ENCODE results near the gene TMEM154.

Gene TMEM154

GRCh38 chr4:152689615-152690501, 10.1 kb upstream of the TMEM154 start:
- no peak for ATAC-seq (replicated peaks; ENCODE audit: extremely low read depth, poor library complexity, severe bottlenecking)
- Mint-ChIP-seq H3K27me3 (no peaks in the 10 kb centered on the region), H3K9me3 (no peaks in the 10 kb centered on the region), H3K36me3 (ENCODE audit: insufficient read depth) (peaks cover 3% of the 10 kb centered on the region), H3K27ac (ENCODE audit: low read depth) (no peak overlapping the region), H3K4me1 (no peaks in the 10 kb centered on the region), H3K4me3 (no peak overlapping the region)
- no peak for DNase-seq (ENCODE audit: low spot score in 2 of 2)

- ATAC-seq (replicated peaks; ENCODE audit: extremely low read depth, poor library complexity, severe bottlenecking) (no peak), DNase-seq (ENCODE audit: low spot score in 2 of 2) (no peak)
- Mint-ChIP-seq H3K27ac (ENCODE audit: low read depth) (no peak overlapping the region), H3K27me3 (no peaks in the 10 kb centered on the region), H3K4me3 (no peak overlapping the region), H3K4me1 (no peaks in the 10 kb centered on the region), H3K9me3 (no peaks in the 10 kb centered on the region), H3K36me3 (ENCODE audit: insufficient read depth) (peaks cover 3% of the 10 kb centered on the region)
Observed at GRCh38 chr4:152687974-152688599, 8.3 kb upstream of the TMEM154 start.

GRCh38 chr4:152686452-152687013, 6.7 kb upstream of the TMEM154 start:
- Mint-ChIP-seq H3K4me3 (no peak overlapping the region), H3K27me3 (no peaks in the 10 kb centered on the region), H3K36me3 (ENCODE audit: insufficient read depth) (peaks cover 3% of the 10 kb centered on the region), H3K27ac (ENCODE audit: low read depth) (no peak overlapping the region), H3K4me1 (no peaks in the 10 kb centered on the region), H3K9me3 (no peaks in the 10 kb centered on the region)
- peak; percentile 65 for ATAC-seq (replicated peaks; ENCODE audit: extremely low read depth, poor library complexity, severe bottlenecking)
- no peak for DNase-seq (ENCODE audit: low spot score in 2 of 2)

- peaks cover 13% of the 10 kb centered on the region for H3K4me1 Mint-ChIP-seq
- peaks cover 4% of the 10 kb centered on the region for H3K36me3 Mint-ChIP-seq (ENCODE audit: insufficient read depth)
- ATAC-seq (replicated peaks; ENCODE audit: extremely low read depth, poor library complexity, severe bottlenecking), result no peak
- no peak for DNase-seq (ENCODE audit: low spot score in 2 of 2)
- H3K27me3 Mint-ChIP-seq, result no peaks in the 10 kb centered on the region
- no peak overlapping the region for H3K27ac Mint-ChIP-seq (ENCODE audit: low read depth)
- no peaks in the 10 kb centered on the region for H3K9me3 Mint-ChIP-seq
- H3K4me3 Mint-ChIP-seq, result no peak overlapping the region
Observed at GRCh38 chr4:152684587-152684986, 4.8 kb upstream of the TMEM154 start.

- no peaks in the 10 kb centered on the region for H3K27me3 Mint-ChIP-seq
- no peak overlapping the region for H3K4me3 Mint-ChIP-seq
- H3K36me3 Mint-ChIP-seq (ENCODE audit: insufficient read depth), result peaks cover 5% of the 10 kb centered on the region
- no peaks in the 10 kb centered on the region for H3K9me3 Mint-ChIP-seq
- DNase-seq (ENCODE audit: low spot score in 2 of 2) (no peak), ATAC-seq (replicated peaks; ENCODE audit: extremely low read depth, poor library complexity, severe bottlenecking) (no peak)
- no peak overlapping the region for H3K27ac Mint-ChIP-seq (ENCODE audit: low read depth)
- peaks cover 18% of the 10 kb centered on the region for H3K4me1 Mint-ChIP-seq
Observed at GRCh38 chr4:152684007-152684406, 4.2 kb upstream of the TMEM154 start.

- DNase-seq (ENCODE audit: low spot score in 2 of 2), result no peak
- Mint-ChIP-seq H3K36me3 (ENCODE audit: insufficient read depth) (peaks cover 3% of the 10 kb centered on the region), H3K9me3 (no peaks in the 10 kb centered on the region), H3K27ac (ENCODE audit: low read depth) (no peak overlapping the region), H3K4me1 (peaks cover 34% of the 10 kb centered on the region), H3K4me3 (no peak overlapping the region), H3K27me3 (no peaks in the 10 kb centered on the region)
- ATAC-seq (replicated peaks; ENCODE audit: extremely low read depth, poor library complexity, severe bottlenecking), result no peak
Observed at GRCh38 chr4:152682143-152682941, 2.5 kb upstream of the TMEM154 start.

- DNase-seq (ENCODE audit: low spot score in 2 of 2) (no peak), ATAC-seq (replicated peaks; ENCODE audit: extremely low read depth, poor library complexity, severe bottlenecking) (no peak)
- Mint-ChIP-seq H3K36me3 (ENCODE audit: insufficient read depth) (peaks cover 3% of the 10 kb centered on the region), H3K4me1 (peaks cover 43% of the 10 kb centered on the region), H3K27ac (ENCODE audit: low read depth) (peak overlapping the region; percentile 49), H3K27me3 (no peaks in the 10 kb centered on the region), H3K4me3 (peak overlapping the region; percentile 90), H3K9me3 (no peaks in the 10 kb centered on the region)
Observed at GRCh38 chr4:152680988-152681603, 1.3 kb upstream of the TMEM154 start.

GRCh38 chr4:152678841-152679240, 956 bp downstream of the TMEM154 start:
- no peak for ATAC-seq (replicated peaks; ENCODE audit: extremely low read depth, poor library complexity, severe bottlenecking)
- peaks cover 3% of the 10 kb centered on the region for H3K36me3 Mint-ChIP-seq (ENCODE audit: insufficient read depth)
- peaks cover 48% of the 10 kb centered on the region for H3K4me1 Mint-ChIP-seq
- peak overlapping the region; percentile 90 for H3K4me3 Mint-ChIP-seq
- H3K27me3 Mint-ChIP-seq, result no peaks in the 10 kb centered on the region
- H3K27ac Mint-ChIP-seq (ENCODE audit: low read depth), result peak overlapping the region; percentile 93
- H3K9me3 Mint-ChIP-seq, result no peaks in the 10 kb centered on the region
- no peak for DNase-seq (ENCODE audit: low spot score in 2 of 2)

- peaks cover 3% of the 10 kb centered on the region for H3K36me3 Mint-ChIP-seq (ENCODE audit: insufficient read depth)
- H3K27ac Mint-ChIP-seq (ENCODE audit: low read depth), result no peak overlapping the region
- H3K4me1 Mint-ChIP-seq, result peaks cover 51% of the 10 kb centered on the region
- H3K4me3 Mint-ChIP-seq, result no peak overlapping the region
- no peaks in the 10 kb centered on the region for H3K9me3 Mint-ChIP-seq
- H3K27me3 Mint-ChIP-seq, result no peaks in the 10 kb centered on the region
- DNase-seq (ENCODE audit: low spot score in 2 of 2), result no peak
- no peak for ATAC-seq (replicated peaks; ENCODE audit: extremely low read depth, poor library complexity, severe bottlenecking)
Observed at GRCh38 chr4:152677117-152677516, 2.7 kb downstream of the TMEM154 start.

- no peak overlapping the region for H3K4me3 Mint-ChIP-seq
- H3K4me1 Mint-ChIP-seq, result peaks cover 52% of the 10 kb centered on the region
- peaks cover 3% of the 10 kb centered on the region for H3K36me3 Mint-ChIP-seq (ENCODE audit: insufficient read depth)
- ATAC-seq (replicated peaks; ENCODE audit: extremely low read depth, poor library complexity, severe bottlenecking) (no peak), DNase-seq (ENCODE audit: low spot score in 2 of 2) (no peak)
- H3K27me3 Mint-ChIP-seq, result no peaks in the 10 kb centered on the region
- H3K9me3 Mint-ChIP-seq, result no peaks in the 10 kb centered on the region
- no peak overlapping the region for H3K27ac Mint-ChIP-seq (ENCODE audit: low read depth)
Observed at GRCh38 chr4:152676052-152676854, 3.5 kb downstream of the TMEM154 start.

GRCh38 chr4:152674359-152674758, 5.4 kb downstream of the TMEM154 start:
- Mint-ChIP-seq H3K4me3 (no peak overlapping the region), H3K27me3 (no peaks in the 10 kb centered on the region), H3K4me1 (peaks cover 43% of the 10 kb centered on the region), H3K36me3 (ENCODE audit: insufficient read depth) (no peaks in the 10 kb centered on the region), H3K9me3 (no peaks in the 10 kb centered on the region), H3K27ac (ENCODE audit: low read depth) (no peak overlapping the region)
- DNase-seq (ENCODE audit: low spot score in 2 of 2) (no peak), ATAC-seq (replicated peaks; ENCODE audit: extremely low read depth, poor library complexity, severe bottlenecking) (no peak)
